ENCODE data around the gene SEPTIN11. TPM values are rescaled to one million over a fixed set of nuclear protein-coding genes. Genes with fewer than 3 reads are reported as not detected.

The SEPTIN11 gene
- 10 to 100 TPM; 60.3 to 88.9 TPM for total RNA-seq

- H3K4me3 Mint-ChIP-seq = peak within 1 kb of the TSS; percentile 87
- DNase-seq (ENCODE audit: low spot score) = peak; percentile 89
- H3K27ac Mint-ChIP-seq = peak within 1 kb of the TSS; percentile 49 to 81
- no peaks in the 10 kb centered on the region for H3K36me3 Mint-ChIP-seq
- ATAC-seq = peak; percentile 86 to 90
- peaks cover 25 to 29% of the 10 kb centered on the region in 2 donors for H3K4me1 Mint-ChIP-seq (ENCODE audit: low read depth in 2 of 2)
- H3K9me3 Mint-ChIP-seq = no peaks in the 10 kb centered on the region
- H3K27me3 Mint-ChIP-seq = no peaks in the 10 kb centered on the region
Measured at GRCh38 chr4:76949276-76950051, at the start of gene SEPTIN11. TSS of gene SEPTIN11 (plus strand) at chr4:76949752. CDS start at chr4:76949904, 152 bp downstream.

GRCh38 chr4:76902233-76902890, 47.2 kb upstream of the SEPTIN11 start:
- H3K9me3 Mint-ChIP-seq = no peaks in the 10 kb centered on the region
- DNase-seq (ENCODE audit: low spot score) = no peak
- H3K4me1 Mint-ChIP-seq (ENCODE audit: low read depth in 2 of 2) = peaks cover 5 to 6% of the 10 kb centered on the region in 2 donors
- no peak for ATAC-seq
- peaks cover 7% of the 10 kb centered on the region for H3K36me3 Mint-ChIP-seq
- H3K27ac Mint-ChIP-seq = no peak overlapping the region
- H3K27me3 Mint-ChIP-seq = peaks cover 10 to 14% of the 10 kb centered on the region in 2 donors
- H3K4me3 Mint-ChIP-seq = no peak overlapping the region

GRCh38 chr4:76904646-76905190, 44.8 kb upstream of the SEPTIN11 start:
- DNase-seq (ENCODE audit: low spot score) (no peak), ATAC-seq (no peak)
- Mint-ChIP-seq H3K9me3 (no peaks in the 10 kb centered on the region), H3K4me3 (no peak overlapping the region), H3K4me1 (ENCODE audit: low read depth in 2 of 2) (no peaks in the 10 kb centered on the region), H3K27me3 (peaks cover 17 to 26% of the 10 kb centered on the region in 2 donors), H3K27ac (no peak overlapping the region), H3K36me3 (no peaks in the 10 kb centered on the region)

GRCh38 chr4:76905521-76905920, 44.0 kb upstream of the SEPTIN11 start:
- Mint-ChIP-seq H3K27ac (no peak overlapping the region), H3K4me3 (no peak overlapping the region), H3K9me3 (no peaks in the 10 kb centered on the region), H3K27me3 (peaks cover 18 to 31% of the 10 kb centered on the region in 2 donors), H3K36me3 (no peaks in the 10 kb centered on the region), H3K4me1 (ENCODE audit: low read depth in 2 of 2) (no peaks in the 10 kb centered on the region)
- DNase-seq (ENCODE audit: low spot score) (no peak), ATAC-seq (no peak)

GRCh38 chr4:76909711-76910110, 39.8 kb upstream of the SEPTIN11 start:
- Mint-ChIP-seq H3K27ac (no peak overlapping the region), H3K36me3 (no peaks in the 10 kb centered on the region), H3K9me3 (no peaks in the 10 kb centered on the region)

GRCh38 chr4:76920715-76921114, 28.8 kb upstream of the SEPTIN11 start:
- no peaks in the 10 kb centered on the region for H3K9me3 Mint-ChIP-seq
- no peaks in the 10 kb centered on the region for H3K36me3 Mint-ChIP-seq
- peaks cover 0 to 5% of the 10 kb centered on the region in 2 donors for H3K27me3 Mint-ChIP-seq
- no peak overlapping the region for H3K27ac Mint-ChIP-seq
- ATAC-seq (no peak), DNase-seq (ENCODE audit: low spot score) (no peak)
- no peak overlapping the region for H3K4me3 Mint-ChIP-seq
- H3K4me1 Mint-ChIP-seq (ENCODE audit: low read depth in 2 of 2) = no peaks in the 10 kb centered on the region

More at GRCh38 chr4:76909711-76910110, 39.8 kb upstream of the SEPTIN11 start:
- ATAC-seq = no peak
- Mint-ChIP-seq H3K4me1 (ENCODE audit: low read depth in 2 of 2) (no peaks in the 10 kb centered on the region), H3K4me3 (no peak overlapping the region), H3K27me3 (peaks cover 18 to 49% of the 10 kb centered on the region in 2 donors)
- DNase-seq (ENCODE audit: low spot score) = no peak

- DNase-seq (ENCODE audit: low spot score) = no peak
- H3K4me1 Mint-ChIP-seq (ENCODE audit: low read depth in 2 of 2) = no peaks in the 10 kb centered on the region
- H3K4me3 Mint-ChIP-seq = no peak overlapping the region
- H3K9me3 Mint-ChIP-seq = no peaks in the 10 kb centered on the region
- no peaks in the 10 kb centered on the region for H3K36me3 Mint-ChIP-seq
- H3K27ac Mint-ChIP-seq = no peak overlapping the region
- H3K27me3 Mint-ChIP-seq = peaks cover 0 to 5% of the 10 kb centered on the region in 2 donors
- ATAC-seq = no peak
Measured at GRCh38 chr4:76923619-76924357, 25.8 kb upstream of the SEPTIN11 start.

GRCh38 chr4:76926841-76927240, 22.7 kb upstream of the SEPTIN11 start:
- DNase-seq (ENCODE audit: low spot score) = no peak
- no peaks in the 10 kb centered on the region for H3K36me3 Mint-ChIP-seq
- H3K9me3 Mint-ChIP-seq = no peaks in the 10 kb centered on the region
- no peak overlapping the region for H3K27ac Mint-ChIP-seq
- peaks cover 3 to 7% of the 10 kb centered on the region in 2 donors for H3K27me3 Mint-ChIP-seq
- no peak overlapping the region for H3K4me3 Mint-ChIP-seq
- H3K4me1 Mint-ChIP-seq (ENCODE audit: low read depth in 2 of 2) = no peaks in the 10 kb centered on the region
- no peak for ATAC-seq

GRCh38 chr4:76930685-76931084, 18.9 kb upstream of the SEPTIN11 start:
- Mint-ChIP-seq H3K4me1 (ENCODE audit: low read depth in 2 of 2) (no peaks in the 10 kb centered on the region), H3K36me3 (no peaks in the 10 kb centered on the region), H3K4me3 (no peak overlapping the region), H3K27ac (no peak overlapping the region), H3K27me3 (peaks cover 5 to 11% of the 10 kb centered on the region in 2 donors), H3K9me3 (no peaks in the 10 kb centered on the region)
- DNase-seq (ENCODE audit: low spot score) (no peak), ATAC-seq (no peak)

GRCh38 chr4:76931087-76931486, 18.5 kb upstream of the SEPTIN11 start:
- H3K27me3 Mint-ChIP-seq = peaks cover 5 to 11% of the 10 kb centered on the region in 2 donors
- DNase-seq (ENCODE audit: low spot score) = no peak
- H3K36me3 Mint-ChIP-seq = no peaks in the 10 kb centered on the region
- H3K9me3 Mint-ChIP-seq = no peaks in the 10 kb centered on the region
- H3K4me1 Mint-ChIP-seq (ENCODE audit: low read depth in 2 of 2) = no peaks in the 10 kb centered on the region
- no peak overlapping the region for H3K27ac Mint-ChIP-seq
- no peak overlapping the region for H3K4me3 Mint-ChIP-seq
- ATAC-seq = no peak

- DNase-seq (ENCODE audit: low spot score) = no peak
- Mint-ChIP-seq H3K36me3 (no peaks in the 10 kb centered on the region), H3K4me1 (ENCODE audit: low read depth in 2 of 2) (peaks cover 0 to 3% of the 10 kb centered on the region in 2 donors)
Measured at GRCh38 chr4:76931576-76932276, 17.8 kb upstream of the SEPTIN11 start.

GRCh38 chr4:76939184-76939583, 10.4 kb upstream of the SEPTIN11 start:
- Mint-ChIP-seq H3K36me3 (peaks cover 14% of the 10 kb centered on the region), H3K4me1 (ENCODE audit: low read depth in 2 of 2) (peaks cover 0 to 8% of the 10 kb centered on the region in 2 donors), H3K27ac (no peak overlapping the region), H3K9me3 (peaks cover 5% of the 10 kb centered on the region), H3K27me3 (peaks cover 7 to 8% of the 10 kb centered on the region in 2 donors), H3K4me3 (no peak overlapping the region)
- no peak for DNase-seq (ENCODE audit: low spot score)
- ATAC-seq = no peak

More at GRCh38 chr4:76931576-76932276, 17.8 kb upstream of the SEPTIN11 start:
- ATAC-seq = no peak
- no peak overlapping the region for H3K4me3 Mint-ChIP-seq
- no peaks in the 10 kb centered on the region for H3K9me3 Mint-ChIP-seq
- peaks cover 5 to 11% of the 10 kb centered on the region in 2 donors for H3K27me3 Mint-ChIP-seq
- H3K27ac Mint-ChIP-seq = no peak overlapping the region

GRCh38 chr4:76943129-76943620, 6.4 kb upstream of the SEPTIN11 start:
- H3K4me3 Mint-ChIP-seq = no peak overlapping the region
- no peaks in the 10 kb centered on the region for H3K4me1 Mint-ChIP-seq (ENCODE audit: low read depth in 2 of 2)
- H3K27me3 Mint-ChIP-seq = peaks cover 3 to 6% of the 10 kb centered on the region in 2 donors
- H3K27ac Mint-ChIP-seq = no peak overlapping the region
- H3K36me3 Mint-ChIP-seq = peaks cover 14% of the 10 kb centered on the region
- no peak for DNase-seq (ENCODE audit: low spot score)
- H3K9me3 Mint-ChIP-seq = peaks cover 5% of the 10 kb centered on the region
- ATAC-seq = no peak
